Loucy (cell line): Measurements from ENCODE around the gene ABL2.

Experiments used
- H2AFZ ChIP-seq: fragments of 200-600 bp; sonication (generic); 2 replicates; pipeline ENCODE4 v1.6.0; 2016; ENCODE audit warnings: antibody characterized with exemption, mild to moderate bottlenecking, low read length, moderate library complexity
- H3F3A ChIP-seq: fragments of 200-600 bp; 2 replicates; pipeline ENCODE4 v1.6.0; 2016; ENCODE audit warnings: antibody characterized with exemption, low read depth, mild to moderate bottlenecking
- H3K27me3 ChIP-seq: fragments of 200-600 bp; sonication (generic); 2 replicates; pipeline ENCODE4 v1.6.1; 2014; ENCODE audit warnings: low read length, mild to moderate bottlenecking; ENCODE audit not compliant: insufficient read depth, poor library complexity, severe bottlenecking
- H3K36me3 ChIP-seq: fragments of 200-600 bp; sonication (generic); 2 replicates; pipeline ENCODE4 v1.6.1; 2016; ENCODE audit warnings: low read length; ENCODE audit not compliant: insufficient read depth
- H3K4me1 ChIP-seq: fragments of 200-600 bp; sonication (generic); 2 replicates; pipeline ENCODE4 v1.5.1; 2014; ENCODE audit warnings: low read length, mild to moderate bottlenecking; ENCODE audit not compliant: insufficient read depth, poor library complexity, severe bottlenecking
- H3K4me2 ChIP-seq: fragments of 200-600 bp; sonication (generic); 2 replicates; pipeline ENCODE4 v1.6.0; 2014; ENCODE audit warnings: antibody characterized with exemption, low read length, low read depth, mild to moderate bottlenecking; ENCODE audit not compliant: poor library complexity, severe bottlenecking
- H3K4me3 ChIP-seq: fragments of 200-600 bp; sonication (generic); 2 replicates; pipeline ENCODE4 v1.5.1; 2014; ENCODE audit warnings: low read length, mild to moderate bottlenecking, mixed read lengths; ENCODE audit not compliant: poor library complexity, severe bottlenecking
- H3K79me2 ChIP-seq: fragments of 200-600 bp; sonication (generic); 2 replicates; pipeline ENCODE4 v1.6.1; 2014; ENCODE audit warnings: low read length; ENCODE audit not compliant: insufficient read depth
- H3K9ac ChIP-seq: fragments of 200-600 bp; sonication (generic); 2 replicates; pipeline ENCODE4 v1.6.0; 2014; ENCODE audit warnings: mild to moderate bottlenecking, low read depth, low read length, moderate library complexity; ENCODE audit not compliant: poor library complexity, severe bottlenecking
- H3K9me2 ChIP-seq: fragments of 200-600 bp; sonication (generic); replicated peaks from 2 replicates; pipeline ENCODE4 v1.6.1; 2016; ENCODE audit warnings: low read depth, low read length, mixed read lengths
- H3K9me3 ChIP-seq: fragments of 200-600 bp; sonication (generic); 2 replicates; pipeline ENCODE4 v1.6.1; 2014; ENCODE audit warnings: mild to moderate bottlenecking, antibody characterized with exemption, low read length, low read depth; ENCODE audit not compliant: insufficient read depth
- H4K20me1 ChIP-seq: fragments of 200-600 bp; sonication (generic); 2 replicates; pipeline ENCODE4 v1.6.0; 2014; ENCODE audit warnings: antibody characterized with exemption, low read length, mild to moderate bottlenecking; ENCODE audit not compliant: insufficient read depth, poor library complexity, severe bottlenecking
- CTCF ChIP-seq: fragments of 200-600 bp; sonication (generic); conservative IDR thresholded peaks from 2 replicates; pipeline ENCODE4 v1.5.1; 2014; ENCODE audit warnings: mild to moderate bottlenecking, antibody characterized with exemption, low read length
- EZH2phosphoT487 ChIP-seq: fragments of 200-600 bp; IDR thresholded peaks from 2 replicates; pipeline ENCODE4 v1.6.1; 2018; ENCODE audit warnings: antibody characterized with exemption, mild to moderate bottlenecking, moderate library complexity, borderline replicate concordance

ABL2 gene

DNA sequence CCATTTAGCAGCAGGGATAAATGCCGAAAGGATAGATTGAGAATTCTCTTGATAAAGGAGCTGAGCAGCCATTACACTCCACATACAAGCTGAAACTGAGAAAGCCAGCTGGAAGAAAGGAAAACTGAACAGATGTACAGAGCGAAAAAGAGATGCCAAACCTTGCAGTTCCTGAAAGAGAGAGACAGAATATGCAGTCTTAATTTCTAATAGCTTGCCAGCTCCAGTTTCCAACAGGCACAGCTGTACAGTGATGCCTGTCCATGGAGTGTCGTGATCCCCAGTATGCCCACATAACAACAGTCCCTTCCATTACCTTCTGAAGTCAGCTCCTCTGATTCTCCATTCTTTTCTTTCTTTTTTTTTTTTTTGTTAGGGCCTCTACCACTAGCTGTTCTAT, 22.7 kb downstream of the ABL2 start:
- Histone ChIP-seq H2AFZ (no peak overlapping the region), H3K79me2 (peaks cover 66% of the 10 kb centered on the region), H3K4me2 (no peak overlapping the region), H3K27me3 (no peaks in the 10 kb centered on the region), H3F3A (no peaks in the 10 kb centered on the region), H3K9me3 (no peaks in the 10 kb centered on the region), H3K36me3 (no peaks in the 10 kb centered on the region), H4K20me1 (peaks cover 3% of the 10 kb centered on the region), H3K9me2 (no peaks in the 10 kb centered on the region), H3K9ac (no peak overlapping the region), H3K4me3 (no peak overlapping the region), H3K4me1 (peaks cover 3% of the 10 kb centered on the region)
- TF ChIP-seq CTCF (no peak), EZH2phosphoT487 (no peak)

DNA sequence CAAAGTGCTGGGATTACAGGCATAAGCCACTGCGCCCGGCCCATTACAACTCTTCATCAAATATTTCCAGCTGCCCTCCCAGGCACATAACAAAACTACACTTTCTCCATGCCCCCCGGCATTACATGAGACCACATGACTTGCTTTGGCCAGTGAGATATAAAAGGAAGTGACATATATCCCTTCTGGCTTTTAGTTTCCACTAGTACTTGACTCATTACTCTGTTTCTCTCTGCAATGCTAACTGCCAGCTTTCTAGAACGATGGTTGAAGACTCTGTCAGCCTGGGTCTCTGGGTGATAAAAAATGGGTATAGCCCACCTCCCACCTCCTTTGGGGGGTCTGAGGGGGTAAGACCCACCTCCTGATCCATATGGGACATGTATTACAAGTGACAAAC, 24.2 kb downstream of the ABL2 start:
- no peak overlapping the region for H3K9ac ChIP-seq
- H3K9me2 ChIP-seq = no peaks in the 10 kb centered on the region
- peaks cover 3% of the 10 kb centered on the region for H4K20me1 ChIP-seq
- no peaks in the 10 kb centered on the region for H3F3A ChIP-seq
- no peak overlapping the region for H3K4me2 ChIP-seq
- H3K27me3 ChIP-seq = no peaks in the 10 kb centered on the region
- no peak overlapping the region for H3K4me3 ChIP-seq
- TF ChIP-seq EZH2phosphoT487 (no peak), CTCF (no peak)
- no peak overlapping the region for H2AFZ ChIP-seq
- H3K79me2 ChIP-seq = peaks cover 70% of the 10 kb centered on the region
- peaks cover 3% of the 10 kb centered on the region for H3K4me1 ChIP-seq
- no peaks in the 10 kb centered on the region for H3K36me3 ChIP-seq
- H3K9me3 ChIP-seq = no peaks in the 10 kb centered on the region

GRCh38 chr1:179202161-179202560, 27.3 kb downstream of the ABL2 start:
- no peaks in the 10 kb centered on the region for H3K9me3 ChIP-seq
- H3K4me1 ChIP-seq = peaks cover 3% of the 10 kb centered on the region
- H3K79me2 ChIP-seq = peaks cover 55% of the 10 kb centered on the region

More at GRCh38 chr1:179202161-179202560, 27.3 kb downstream of the ABL2 start:
- Histone ChIP-seq H3K4me2 (no peak overlapping the region), H3F3A (no peaks in the 10 kb centered on the region), H3K9ac (no peak overlapping the region), H3K27me3 (no peaks in the 10 kb centered on the region), H3K36me3 (no peaks in the 10 kb centered on the region), H3K9me2 (no peaks in the 10 kb centered on the region), H3K4me3 (no peak overlapping the region), H2AFZ (no peak overlapping the region), H4K20me1 (no peaks in the 10 kb centered on the region)
- no peak for TF ChIP-seq EZH2phosphoT487
- TF ChIP-seq CTCF = no peak
